GM12875 (cell line): ENCODE results near the gene ZNF652.
"Not testable (repeated sequence)": the region's sequence is repeated elsewhere in the genome, so short reads cannot be mapped to it uniquely, and the experiment has no call there.

Experiments
- H3K4me3 ChIP-seq: one replicate; pipeline ENCODE4 v1.5.1; 2011; ENCODE audit warnings: low read depth, low read length, control low read depth
- CTCF ChIP-seq: IDR thresholded peaks from 2 replicates; pipeline ENCODE4 v1.5.1; 2011; ENCODE audit warnings: low read depth, mild to moderate bottlenecking, control low read depth, inconsistent platforms, low read length, moderate library complexity, borderline replicate concordance; ENCODE audit not compliant: insufficient read depth

The ZNF652 gene

DNA sequence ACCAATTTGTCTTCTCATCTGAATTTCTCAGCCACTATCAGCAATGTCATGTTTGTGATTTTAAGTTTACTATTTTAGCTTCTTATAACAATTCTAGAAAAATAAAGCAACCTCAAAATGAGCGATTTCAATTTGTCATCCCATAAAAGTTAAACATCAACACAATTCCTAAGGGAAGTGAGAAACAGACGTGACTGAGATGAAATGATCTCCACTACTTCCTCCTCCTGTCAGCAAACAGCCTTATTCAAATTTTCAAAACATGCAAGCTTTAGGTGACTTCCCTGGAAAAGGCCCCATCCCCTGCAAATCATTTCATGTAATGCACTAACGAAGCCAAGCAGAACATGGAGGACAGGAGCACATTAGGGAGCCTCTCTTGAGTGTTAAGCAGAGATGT, 64.9 kb downstream of the ZNF652 start:
- no peak overlapping the region for H3K4me3 ChIP-seq
- no peak for TF ChIP-seq CTCF

- no peak overlapping the region for H3K4me3 ChIP-seq
- TF ChIP-seq CTCF, result no peak
These were observed 67.9 kb downstream of the ZNF652 start for GRCh38 chr17:49294122-49294521.

GRCh38 chr17:49292901-49293300, 69.1 kb downstream of the ZNF652 start:
- TF ChIP-seq CTCF, result no peak
- H3K4me3 ChIP-seq, result no peak overlapping the region

DNA sequence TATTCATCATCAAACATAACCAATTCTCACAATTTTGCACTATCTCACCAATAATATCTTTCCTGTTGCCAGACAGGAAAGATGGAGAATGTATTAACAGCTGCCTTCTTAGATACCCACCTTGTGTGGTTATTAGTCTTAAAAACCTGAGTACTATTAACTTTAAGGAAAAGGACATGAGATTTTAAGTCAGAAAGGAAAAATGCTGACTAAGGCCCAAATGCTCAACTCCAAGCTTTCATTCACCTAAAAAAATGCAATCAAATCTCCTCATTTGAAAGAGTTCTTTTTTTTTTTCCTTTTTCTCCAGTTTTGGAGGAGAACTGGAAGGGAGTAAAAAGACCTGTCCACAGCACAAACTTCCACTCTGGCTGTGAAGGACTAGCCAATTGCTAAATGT, 70.1 kb downstream of the ZNF652 start:
- H3K4me3 ChIP-seq, result no peak overlapping the region
- TF ChIP-seq CTCF, result no peak

- no peak overlapping the region for H3K4me3 ChIP-seq
- peak; percentile 51; the same call in 1 of the 2 replicates for TF ChIP-seq CTCF
These were observed 71.2 kb downstream of the ZNF652 start for GRCh38 chr17:49290690-49291359.

GRCh38 chr17:49288388-49288787, 73.7 kb downstream of the ZNF652 start:
- no peak overlapping the region for H3K4me3 ChIP-seq
- no peak for TF ChIP-seq CTCF

DNA sequence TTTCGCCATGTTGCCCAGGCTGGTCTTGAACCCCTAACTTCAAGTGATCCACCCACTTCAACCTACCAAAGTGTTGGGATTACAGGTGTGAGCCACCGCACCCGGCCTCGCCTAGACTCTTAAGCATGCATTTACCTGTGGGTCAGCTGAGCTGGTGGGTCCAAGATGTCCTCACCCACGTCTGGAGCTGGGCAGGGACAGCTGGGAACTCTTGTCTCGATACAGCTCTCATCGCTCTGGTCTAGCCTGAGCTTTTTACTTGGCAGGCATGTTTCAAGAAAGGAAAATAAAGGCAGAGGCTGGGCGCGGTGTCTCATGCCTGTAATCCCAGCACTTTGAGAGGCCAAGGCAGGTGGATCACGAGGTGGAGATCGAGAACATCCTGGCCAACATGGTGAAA, 74.6 kb downstream of the ZNF652 start:
- no peak for TF ChIP-seq CTCF
- no peak overlapping the region for H3K4me3 ChIP-seq

DNA sequence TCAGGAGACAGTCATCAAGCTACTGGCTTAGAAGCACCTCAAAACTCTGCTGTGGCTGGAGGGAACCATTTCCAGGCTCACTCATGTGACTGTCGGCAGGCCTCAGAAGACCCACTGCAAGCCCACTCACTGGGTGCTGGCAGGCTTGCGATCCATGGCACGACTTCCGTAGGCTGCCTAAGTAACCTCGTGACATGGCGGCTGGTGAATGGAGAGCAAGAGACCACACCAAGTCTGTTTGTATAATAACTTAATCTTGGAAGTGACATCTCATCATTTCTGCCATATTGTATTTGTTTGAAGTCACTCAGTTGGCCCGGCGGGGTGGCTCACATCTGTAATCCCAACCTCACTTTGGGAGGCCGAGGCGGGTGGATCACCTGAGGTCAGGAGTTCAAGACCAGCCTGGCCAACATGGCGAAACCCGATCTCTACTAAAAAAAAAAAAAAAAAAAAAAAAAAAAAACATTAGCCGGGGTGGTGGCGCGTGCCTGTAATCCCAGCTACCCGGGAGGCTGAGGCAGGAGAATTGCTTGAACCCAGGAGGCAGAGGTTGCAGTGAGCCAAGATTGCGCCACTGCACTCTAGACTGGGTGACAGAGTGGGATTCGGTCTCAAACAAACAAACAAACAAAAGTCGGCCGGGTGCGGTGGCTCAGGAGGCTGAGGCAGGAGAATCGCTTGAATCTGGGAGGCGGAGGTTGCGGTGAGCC, 75.6 kb downstream of the ZNF652 start:
- not testable (repeated sequence) for H3K4me3 ChIP-seq
